SU-DHL-6 (cell line): ENCODE data around the gene RASD2.

ENCODE experiments used
- H2AFZ ChIP-seq: fragments of 200-600 bp; sonication (generic); 2 replicates; pipeline ENCODE4 v1.6.1; 2014; ENCODE audit warnings: low read depth, mild to moderate bottlenecking, moderate library complexity, mixed read lengths, antibody characterized with exemption, low read length; ENCODE audit not compliant: severe bottlenecking
- H3F3A ChIP-seq: fragments of 200-600 bp; shearing (Covaris generic); 2 replicates; pipeline ENCODE4 v1.6.0; 2016; ENCODE audit warnings: antibody characterized with exemption, mild to moderate bottlenecking; ENCODE audit not compliant: insufficient read depth
- H3K27ac ChIP-seq: fragments of 200-600 bp; sonication (generic); 2 replicates; pipeline ENCODE4 v1.5.1; 2016; ENCODE audit warnings: low read depth, mild to moderate bottlenecking, low read length, moderate library complexity, mixed read lengths
- H3K27me3 ChIP-seq: fragments of 200-600 bp; sonication (generic), shearing (Covaris generic); 2 replicates; pipeline ENCODE4 v1.6.0; 2014; ENCODE audit warnings: mild to moderate bottlenecking, low read length
- H3K36me3 ChIP-seq: fragments of 200-600 bp; sonication (generic); 2 replicates; pipeline ENCODE4 v1.6.1; 2014; ENCODE audit warnings: mild to moderate bottlenecking, low read length, mixed read lengths
- H3K4me2 ChIP-seq: fragments of 300-600, 200-600 bp; shearing (Covaris generic), sonication (generic); 2 replicates; pipeline ENCODE4 v1.6.0; 2014; ENCODE audit warnings: low read length, low read depth, mild to moderate bottlenecking; ENCODE audit not compliant: poor library complexity, severe bottlenecking
- H3K4me3 ChIP-seq: fragments of 200-600 bp; sonication (generic); 2 replicates; pipeline ENCODE4 v1.5.1; 2014; ENCODE audit warnings: antibody characterized with exemption, low read length, mild to moderate bottlenecking, mixed read lengths; ENCODE audit not compliant: insufficient read depth, poor library complexity, severe bottlenecking
- H3K79me2 ChIP-seq: fragments of 200-600 bp; sonication (generic); 2 replicates; pipeline ENCODE4 v1.6.1; 2014; ENCODE audit warnings: mild to moderate bottlenecking, low read length, moderate library complexity; ENCODE audit not compliant: insufficient read depth
- H3K9ac ChIP-seq: fragments of 200-600 bp; sonication (generic); 2 replicates; pipeline ENCODE4 v1.7.0; 2014; ENCODE audit warnings: mild to moderate bottlenecking, low read length
- H3K9me2 ChIP-seq: fragments of 200-600 bp; sonication (generic); replicated peaks from 2 replicates; pipeline ENCODE4 v1.6.1; 2014; ENCODE audit warnings: low read length; ENCODE audit not compliant: insufficient read depth
- H3K9me3 ChIP-seq: fragments of 200-600 bp; sonication (generic); 2 replicates; pipeline ENCODE4 v1.6.1; 2014; ENCODE audit warnings: low read length, mixed read lengths; ENCODE audit not compliant: insufficient read depth
- H4K20me1 ChIP-seq: fragments of 200-600 bp; sonication (generic); 2 replicates; pipeline ENCODE4 v1.6.1; 2014; ENCODE audit warnings: low read depth, mild to moderate bottlenecking, antibody characterized with exemption, low read length, moderate library complexity, mixed read lengths
- EZH2phosphoT487 ChIP-seq: fragments of 200-600 bp; sonication (generic), shearing (Covaris generic); conservative IDR thresholded peaks from 2 replicates; pipeline ENCODE4 v1.6.1; 2018; ENCODE audit warnings: mild to moderate bottlenecking, antibody characterized with exemption, low read length, moderate library complexity, mixed read lengths
- TF ChIP-seq, protein P1 (sequence below): fragments of 200-600 bp; sonication (generic); IDR thresholded peaks from one replicate; pipeline ENCODE4 v1.5.1; 2017; ENCODE audit warnings: antibody characterized with exemption, mild to moderate bottlenecking, low read length, moderate library complexity; ENCODE audit not compliant: insufficient read depth, poor library complexity, severe bottlenecking

RASD2 gene

DNA sequence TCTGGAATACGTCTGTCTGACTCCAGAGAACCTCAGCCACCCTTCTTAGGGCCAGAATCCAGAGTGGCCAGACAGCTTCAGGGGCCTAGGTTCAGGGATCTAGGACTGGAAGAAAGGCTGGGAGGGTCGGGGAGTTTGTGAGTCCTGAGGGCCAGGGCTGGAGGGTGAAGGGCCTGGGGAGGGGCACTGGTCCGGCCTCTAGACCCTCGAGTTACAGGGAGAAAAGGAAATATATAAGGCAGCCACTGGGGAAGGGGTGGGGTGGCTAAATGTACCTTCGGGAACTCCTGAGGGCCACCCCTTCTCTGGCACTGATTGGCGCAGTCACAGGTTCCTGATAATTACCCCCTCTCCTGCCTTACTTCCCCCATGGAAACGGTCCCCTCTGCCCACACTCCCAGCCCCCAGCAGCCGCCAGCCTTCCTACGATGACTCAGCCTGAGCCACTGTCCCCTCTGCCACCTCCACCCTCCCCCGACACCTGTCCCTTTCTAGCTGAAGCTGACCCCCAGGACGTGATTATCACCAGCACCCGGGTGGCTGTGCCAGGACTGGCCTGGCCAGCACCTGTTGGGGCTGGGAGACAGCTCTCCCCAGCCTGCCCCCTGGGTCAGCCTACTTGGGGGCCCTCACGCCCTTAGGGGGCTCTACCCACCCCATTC is 50.1 kb downstream of the RASD2 start:
- H3K79me2 ChIP-seq, result no peaks in the 10 kb centered on the region
- H4K20me1 ChIP-seq, result no peaks in the 10 kb centered on the region
- no peak overlapping the region for H3K9ac ChIP-seq
- no peak overlapping the region for H3K4me3 ChIP-seq
- no peak for TF ChIP-seq EZH2phosphoT487
- TF ChIP-seq, protein P1, sequence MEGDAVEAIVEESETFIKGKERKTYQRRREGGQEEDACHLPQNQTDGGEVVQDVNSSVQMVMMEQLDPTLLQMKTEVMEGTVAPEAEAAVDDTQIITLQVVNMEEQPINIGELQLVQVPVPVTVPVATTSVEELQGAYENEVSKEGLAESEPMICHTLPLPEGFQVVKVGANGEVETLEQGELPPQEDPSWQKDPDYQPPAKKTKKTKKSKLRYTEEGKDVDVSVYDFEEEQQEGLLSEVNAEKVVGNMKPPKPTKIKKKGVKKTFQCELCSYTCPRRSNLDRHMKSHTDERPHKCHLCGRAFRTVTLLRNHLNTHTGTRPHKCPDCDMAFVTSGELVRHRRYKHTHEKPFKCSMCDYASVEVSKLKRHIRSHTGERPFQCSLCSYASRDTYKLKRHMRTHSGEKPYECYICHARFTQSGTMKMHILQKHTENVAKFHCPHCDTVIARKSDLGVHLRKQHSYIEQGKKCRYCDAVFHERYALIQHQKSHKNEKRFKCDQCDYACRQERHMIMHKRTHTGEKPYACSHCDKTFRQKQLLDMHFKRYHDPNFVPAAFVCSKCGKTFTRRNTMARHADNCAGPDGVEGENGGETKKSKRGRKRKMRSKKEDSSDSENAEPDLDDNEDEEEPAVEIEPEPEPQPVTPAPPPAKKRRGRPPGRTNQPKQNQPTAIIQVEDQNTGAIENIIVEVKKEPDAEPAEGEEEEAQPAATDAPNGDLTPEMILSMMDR, result no peak
- no peak overlapping the region for H2AFZ ChIP-seq
- no peaks in the 10 kb centered on the region for H3K9me3 ChIP-seq
- H3K9me2 ChIP-seq, result no peaks in the 10 kb centered on the region
- no peaks in the 10 kb centered on the region for H3F3A ChIP-seq
- no peak overlapping the region for H3K27ac ChIP-seq
- H3K4me2 ChIP-seq, result no peak overlapping the region
- no peaks in the 10 kb centered on the region for H3K36me3 ChIP-seq
- H3K27me3 ChIP-seq, result no peaks in the 10 kb centered on the region

DNA sequence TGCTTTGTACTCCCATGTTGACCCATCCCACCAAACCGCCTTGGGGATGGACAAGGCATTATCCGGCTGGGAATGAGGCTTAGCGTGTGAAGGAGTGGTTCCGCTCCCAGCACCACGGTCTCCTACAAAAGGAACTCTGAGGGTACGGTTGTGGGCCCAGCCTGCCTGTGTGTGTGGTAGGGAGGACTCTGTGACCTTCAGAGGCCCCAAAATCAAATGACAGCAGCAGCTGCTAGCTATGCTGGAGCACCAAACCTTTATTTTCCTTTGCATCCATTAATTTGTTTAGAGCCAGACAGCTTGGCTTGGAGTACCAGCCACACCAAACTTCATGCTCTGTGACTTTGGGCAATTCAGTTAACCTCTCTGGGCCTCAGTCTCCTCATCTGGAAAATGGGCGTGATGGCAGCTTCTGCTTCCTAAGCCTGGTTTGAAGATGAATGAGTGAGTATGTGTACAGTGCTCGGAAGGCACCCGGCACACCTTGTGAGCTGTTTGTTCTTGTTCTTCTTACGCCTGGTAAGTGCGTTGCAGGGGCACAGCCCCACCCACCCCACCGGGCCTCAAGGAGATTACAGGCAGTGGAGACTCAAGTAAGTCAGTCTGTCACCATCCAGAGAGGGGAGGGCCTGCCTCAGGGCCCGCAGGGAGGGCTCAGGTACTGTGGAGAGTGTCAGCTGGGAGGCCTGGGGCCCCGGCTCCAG is 51.2 kb downstream of the RASD2 start:
- Histone ChIP-seq H2AFZ (no peak overlapping the region), H3K27me3 (no peaks in the 10 kb centered on the region), H3K4me3 (no peak overlapping the region), H3K27ac (no peak overlapping the region), H3K9me2 (no peaks in the 10 kb centered on the region), H3K36me3 (no peaks in the 10 kb centered on the region), H3K9me3 (no peaks in the 10 kb centered on the region), H4K20me1 (no peaks in the 10 kb centered on the region), H3F3A (no peaks in the 10 kb centered on the region), H3K9ac (no peak overlapping the region), H3K4me2 (no peak overlapping the region), H3K79me2 (no peaks in the 10 kb centered on the region)
- TF ChIP-seq EZH2phosphoT487, result no peak
- TF ChIP-seq, protein P1, result no peak

DNA sequence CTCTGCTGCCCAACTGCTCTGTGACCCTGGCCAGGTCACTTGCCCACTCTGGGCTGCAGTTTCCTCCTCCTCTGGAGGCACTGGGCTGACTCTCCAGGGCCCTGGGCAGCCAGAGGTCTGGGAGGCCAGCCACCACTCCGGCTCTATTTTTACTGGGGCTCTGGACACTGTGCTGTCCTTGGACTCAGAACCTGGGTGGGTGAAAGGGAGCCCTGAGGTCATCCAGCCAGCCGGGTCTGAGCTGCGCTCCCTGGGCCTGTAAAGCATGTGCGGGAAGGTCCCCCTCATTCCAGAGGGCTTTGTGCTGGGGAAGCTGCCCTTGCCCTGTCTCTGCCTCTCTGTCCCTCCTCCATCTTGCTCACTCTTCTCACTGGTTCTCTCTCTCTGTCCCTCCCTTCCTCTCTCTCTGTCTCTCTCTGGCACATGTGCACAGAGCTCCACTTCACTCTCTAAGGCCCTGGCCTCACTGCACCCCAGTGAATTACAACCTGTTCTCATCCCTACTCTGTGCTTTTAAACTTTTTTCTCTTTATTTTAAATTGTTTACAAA is 51.9 kb downstream of the RASD2 start:
- Histone ChIP-seq H3K9ac (no peak overlapping the region), H3K27me3 (no peaks in the 10 kb centered on the region), H3K27ac (no peak overlapping the region), H3K79me2 (no peaks in the 10 kb centered on the region), H3K4me2 (no peak overlapping the region), H3K9me3 (no peaks in the 10 kb centered on the region), H3F3A (no peaks in the 10 kb centered on the region), H4K20me1 (no peaks in the 10 kb centered on the region), H3K4me3 (no peak overlapping the region), H3K36me3 (no peaks in the 10 kb centered on the region), H3K9me2 (no peaks in the 10 kb centered on the region), H2AFZ (no peak overlapping the region)
- no peak for TF ChIP-seq EZH2phosphoT487
- TF ChIP-seq, protein P1, result no peak
